ENCODE data around the gene OCA2.

Gene OCA2

GRCh38 chr15:28091313-28091712 is 7.8 kb downstream of the OCA2 start:
- DNase-seq (ENCODE audit: low read depth in 2 of 2): no peak

GRCh38 chr15:28086175-28086703 is 12.9 kb downstream of the OCA2 start:
- TF ChIP-seq CTCF (IDR thresholded peaks at IDR 0.05; ENCODE audit: low read depth, low read length): peak; percentile 80
- H3K4me3 ChIP-seq (replicated peaks in 1 of 2; ENCODE audit: low read depth in 2 of 2, low read length in 2 of 2): no peak overlapping the region
- peak; percentile 62 to 64 for DNase-seq (ENCODE audit: low read depth in 2 of 2)

More at GRCh38 chr15:28091313-28091712, 7.8 kb downstream of the OCA2 start:
- H3K4me3 ChIP-seq (replicated peaks in 1 of 2; ENCODE audit: low read depth in 2 of 2, low read length in 2 of 2): no peak overlapping the region
- TF ChIP-seq CTCF (IDR thresholded peaks at IDR 0.05; ENCODE audit: low read depth, low read length): no peak

GRCh38 chr15:28085489-28086174 is 13.5 kb downstream of the OCA2 start:
- no peak overlapping the region for H3K4me3 ChIP-seq (replicated peaks in 1 of 2; ENCODE audit: low read depth in 2 of 2, low read length in 2 of 2)
- DNase-seq (ENCODE audit: low read depth in 2 of 2): no peak
- no peak for TF ChIP-seq CTCF (IDR thresholded peaks at IDR 0.05; ENCODE audit: low read depth, low read length)

- peak in 1 of 2 donors; percentile 22 for DNase-seq (ENCODE audit: low read depth in 2 of 2)
- no peak for TF ChIP-seq CTCF (IDR thresholded peaks at IDR 0.05; ENCODE audit: low read depth, low read length)
- no peak overlapping the region for H3K4me3 ChIP-seq (replicated peaks in 1 of 2; ENCODE audit: low read depth in 2 of 2, low read length in 2 of 2)
Measured at GRCh38 chr15:28084547-28084946, 14.6 kb downstream of the OCA2 start.

GRCh38 chr15:28082891-28083684 is 16.0 kb downstream of the OCA2 start:
- TF ChIP-seq CTCF (IDR thresholded peaks at IDR 0.05; ENCODE audit: low read depth, low read length): no peak

GRCh38 chr15:28081594-28081993 is 17.5 kb downstream of the OCA2 start:
- DNase-seq (ENCODE audit: low read depth in 2 of 2): no peak
- H3K4me3 ChIP-seq (replicated peaks in 1 of 2; ENCODE audit: low read depth in 2 of 2, low read length in 2 of 2): no peak overlapping the region
- no peak for TF ChIP-seq CTCF (IDR thresholded peaks at IDR 0.05; ENCODE audit: low read depth, low read length)

More at GRCh38 chr15:28082891-28083684, 16.0 kb downstream of the OCA2 start:
- H3K4me3 ChIP-seq (replicated peaks in 1 of 2; ENCODE audit: low read depth in 2 of 2, low read length in 2 of 2): no peak overlapping the region
- no peak for DNase-seq (ENCODE audit: low read depth in 2 of 2)

All from cardiac fibroblast (primary cell).